AG04450 (cell line): ENCODE measurements around the gene PPP1R14C. TPM values are rescaled to one million over a fixed set of nuclear protein-coding genes. Genes with fewer than 3 reads are reported as not detected.

Experiments
- CTCF ChIA-PET: fragments of 300-600, 350-600 bp; formaldehyde crosslinking; extraction: SDS; loops from one replicate; lab custom pipeline; 2022; ENCODE audit warnings: antibody characterized with exemption, inconsistent platforms; lab: Charles Lee
- POLR2A ChIA-PET: fragments of 350-600 bp; formaldehyde crosslinking; extraction: SDS; loops from one replicate; lab custom pipeline; 2021; ENCODE audit warnings: antibody characterized with exemption, inconsistent platforms; lab: Yijun Ruan, JAX
- DNase-seq: peaks from one replicate; pipeline ENCODE4 v3.0.0-alpha.2; 2011; ENCODE audit warnings: low read depth, low spot score
- H3K27ac ChIP-seq: one replicate; pipeline ENCODE4 v1.5.1; 2012; ENCODE audit warnings: low read depth, low read length, control low read depth
- H3K27me3 ChIP-seq: one replicate; pipeline ENCODE4 v1.6.0; 2012; ENCODE audit warnings: low read length; ENCODE audit not compliant: control insufficient read depth, insufficient read depth
- H3K4me3 ChIP-seq: 2 replicates; pipeline ENCODE4 v1.5.1; 2011; ENCODE audit warnings: mild to moderate bottlenecking, low read depth, low read length, control low read depth
- H3K9me3 ChIP-seq: 2 replicates; pipeline ENCODE4 v1.5.1; 2012; ENCODE audit warnings: low read length; ENCODE audit not compliant: control insufficient read depth, insufficient read depth
- polyA plus RNA-seq: library from polyadenylated mRNA; depleted of rRNA; stranded (reverse); fragments of >200 nt; gene quantifications from 2 replicates; pipeline ENCODE4 v1.2.3, GENCODE V29; 2011
- TF ChIP-seq, protein P1 (sequence below): IDR thresholded peaks from 2 replicates; pipeline ENCODE4 v1.5.1; 2011; ENCODE audit warnings: low read depth, low read length, control low read depth, inconsistent platforms

PPP1R14C gene
- polyA plus RNA-seq, 1 experiment, result not detected

DNA sequence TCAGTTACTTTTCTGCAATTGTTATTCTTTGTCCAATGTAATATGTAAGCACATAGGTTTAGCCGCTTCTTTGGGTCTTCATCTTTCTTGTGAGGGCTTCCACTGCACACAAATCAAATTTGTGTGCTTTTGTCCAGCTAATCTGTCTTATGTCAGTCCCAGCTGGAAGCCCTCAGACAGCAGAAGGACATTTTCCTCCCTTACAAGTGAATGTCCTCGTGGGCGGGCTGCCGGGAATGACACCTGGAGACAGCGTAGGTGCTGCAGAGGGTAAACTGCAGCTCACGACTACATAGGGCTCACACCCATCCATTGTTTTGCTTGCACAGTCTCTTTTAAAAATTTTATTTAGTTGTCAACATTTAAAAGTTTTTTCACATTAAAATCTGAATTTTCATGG, 24.6 kb upstream of the PPP1R14C start:
- no peak for DNase-seq
- H3K27me3 ChIP-seq, result peaks cover 2% of the 10 kb centered on the region
- ChIA-PET CTCF (no interaction called here), POLR2A (no interaction called here)
- H3K9me3 ChIP-seq, result peaks cover 9% of the 10 kb centered on the region; the same call in 1 of the 2 replicates
- H3K4me3 ChIP-seq, result no peak overlapping the region
- TF ChIP-seq, protein P1, sequence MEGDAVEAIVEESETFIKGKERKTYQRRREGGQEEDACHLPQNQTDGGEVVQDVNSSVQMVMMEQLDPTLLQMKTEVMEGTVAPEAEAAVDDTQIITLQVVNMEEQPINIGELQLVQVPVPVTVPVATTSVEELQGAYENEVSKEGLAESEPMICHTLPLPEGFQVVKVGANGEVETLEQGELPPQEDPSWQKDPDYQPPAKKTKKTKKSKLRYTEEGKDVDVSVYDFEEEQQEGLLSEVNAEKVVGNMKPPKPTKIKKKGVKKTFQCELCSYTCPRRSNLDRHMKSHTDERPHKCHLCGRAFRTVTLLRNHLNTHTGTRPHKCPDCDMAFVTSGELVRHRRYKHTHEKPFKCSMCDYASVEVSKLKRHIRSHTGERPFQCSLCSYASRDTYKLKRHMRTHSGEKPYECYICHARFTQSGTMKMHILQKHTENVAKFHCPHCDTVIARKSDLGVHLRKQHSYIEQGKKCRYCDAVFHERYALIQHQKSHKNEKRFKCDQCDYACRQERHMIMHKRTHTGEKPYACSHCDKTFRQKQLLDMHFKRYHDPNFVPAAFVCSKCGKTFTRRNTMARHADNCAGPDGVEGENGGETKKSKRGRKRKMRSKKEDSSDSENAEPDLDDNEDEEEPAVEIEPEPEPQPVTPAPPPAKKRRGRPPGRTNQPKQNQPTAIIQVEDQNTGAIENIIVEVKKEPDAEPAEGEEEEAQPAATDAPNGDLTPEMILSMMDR, result no peak
- H3K27ac ChIP-seq, result no peak overlapping the region

DNA sequence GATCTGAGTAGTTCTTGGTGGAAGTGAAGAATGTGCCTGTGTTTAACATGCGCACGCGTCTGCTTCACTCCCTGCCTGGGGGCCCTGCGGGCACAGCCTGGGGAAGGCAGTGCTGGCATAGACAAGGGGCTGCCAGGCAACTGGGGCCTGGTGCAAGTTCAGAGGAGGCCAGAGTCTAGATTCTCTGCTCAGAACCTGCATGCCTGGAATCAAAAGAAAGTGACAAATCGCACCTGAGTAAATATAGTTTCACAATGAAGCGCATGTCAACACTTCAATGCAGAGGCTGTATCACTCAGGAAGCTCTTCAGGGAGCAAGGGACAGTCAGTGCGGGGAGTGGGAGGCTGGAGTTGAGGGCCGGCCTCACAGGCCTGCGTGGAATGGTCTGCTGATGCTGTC, 24.2 kb upstream of the PPP1R14C start:
- no peak for DNase-seq
- Histone ChIP-seq H3K27ac (peak overlapping the region; percentile 31), H3K4me3 (no peak overlapping the region), H3K9me3 (peaks cover 9% of the 10 kb centered on the region; the same call in 1 of the 2 replicates), H3K27me3 (peaks cover 2% of the 10 kb centered on the region)
- TF ChIP-seq, protein P1, result no peak
- ChIA-PET CTCF (no interaction called here), POLR2A (no interaction called here)

DNA sequence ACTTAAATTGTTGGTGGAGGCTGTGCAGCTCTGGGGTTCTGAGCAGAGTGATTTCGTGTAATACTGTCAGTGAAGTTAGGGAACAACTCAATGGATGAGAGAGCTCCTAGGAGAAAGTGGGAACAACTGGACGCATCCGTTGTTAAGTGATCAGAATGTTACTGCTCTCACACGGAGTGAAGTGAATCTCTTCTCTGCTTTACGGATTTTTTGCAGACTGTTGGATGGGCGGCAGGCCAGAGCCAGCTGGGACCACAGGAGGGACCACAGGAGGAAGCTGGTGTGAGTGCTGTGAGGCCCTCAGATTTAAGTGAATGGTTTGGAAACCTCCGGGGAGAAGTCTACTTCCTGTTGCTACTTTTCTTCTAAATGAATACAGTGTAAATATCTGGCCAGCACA, 23.7 kb upstream of the PPP1R14C start:
- Histone ChIP-seq H3K27me3 (peaks cover 2% of the 10 kb centered on the region), H3K4me3 (no peak overlapping the region), H3K27ac (no peak overlapping the region), H3K9me3 (peaks cover 9% of the 10 kb centered on the region; the same call in 1 of the 2 replicates)
- POLR2A ChIA-PET, result no interaction called here
- no peak for DNase-seq
- TF ChIP-seq, protein P1, result no peak
- CTCF ChIA-PET, result interaction anchor here (0.6 to 1.2 kb wide), 2 partner anchors 38 to 696 kb away, joined by 3 to 4 read pairs; no protein-coding TSS in a partner anchor

- ChIA-PET CTCF (no interaction called here), POLR2A (no interaction called here)
- no peaks in the 10 kb centered on the region for H3K9me3 ChIP-seq
- H3K4me3 ChIP-seq, result no peak overlapping the region
- H3K27ac ChIP-seq, result no peak overlapping the region
- H3K27me3 ChIP-seq, result peaks cover 6% of the 10 kb centered on the region
- TF ChIP-seq, protein P1, result no peak
- DNase-seq, result no peak
Measured at GRCh38 chr6:150123645-150124044, 19.2 kb upstream of the PPP1R14C start.

GRCh38 chr6:150124235-150124634, 18.6 kb upstream of the PPP1R14C start:
- Histone ChIP-seq H3K27me3 (peaks cover 6% of the 10 kb centered on the region), H3K9me3 (no peaks in the 10 kb centered on the region), H3K27ac (no peak overlapping the region), H3K4me3 (no peak overlapping the region)
- DNase-seq, result no peak
- TF ChIP-seq, protein P1, result no peak
- ChIA-PET CTCF (no interaction called here), POLR2A (no interaction called here)
